H9 (cell line): ENCODE data around the gene ABCC3. TPM values are rescaled to one million over a fixed set of nuclear protein-coding genes. Genes with fewer than 3 reads are reported as not detected.

Experiments
- DNase-seq: peaks from one replicate; pipeline ENCODE4 v3.0.0-alpha.2; 2017
- H2AFZ ChIP-seq: one replicate; pipeline ENCODE4 v1.6.1; 2013; ENCODE audit warnings: mild to moderate bottlenecking, low read length, control low read depth, moderate library complexity
- H2AK5ac ChIP-seq: 2 replicates; pipeline ENCODE4 v1.6.1; 2013; ENCODE audit warnings: low read length, control low read depth, mixed read lengths; ENCODE audit not compliant: insufficient read length
- H2BK120ac ChIP-seq: one replicate; pipeline ENCODE4 v1.6.1; 2013; ENCODE audit warnings: low read depth, mild to moderate bottlenecking, low read length, control low read depth, inconsistent platforms; ENCODE audit not compliant: poor library complexity, severe bottlenecking
- H2BK12ac ChIP-seq: 2 replicates; pipeline ENCODE4 v1.6.1; 2013; ENCODE audit warnings: low read length, control low read depth, mixed read lengths, low read depth; ENCODE audit not compliant: insufficient read length
- H2BK15ac ChIP-seq: 2 replicates; pipeline ENCODE4 v1.6.1; 2013; ENCODE audit warnings: low read depth, low read length, control low read depth
- H2BK20ac ChIP-seq: one replicate; pipeline ENCODE4 v1.6.1; 2013; ENCODE audit warnings: low read depth, mild to moderate bottlenecking, low read length, control low read depth, inconsistent platforms; ENCODE audit not compliant: poor library complexity, severe bottlenecking
- H2BK5ac ChIP-seq: 2 replicates; pipeline ENCODE4 v1.6.1; 2013; ENCODE audit warnings: low read length, control low read depth, mixed read lengths; ENCODE audit not compliant: insufficient read length
- H3K14ac ChIP-seq: 2 replicates; pipeline ENCODE4 v1.6.1; 2013; ENCODE audit warnings: low read length, control low read depth; ENCODE audit not compliant: insufficient read depth
- H3K18ac ChIP-seq: 2 replicates; pipeline ENCODE4 v1.6.1; 2013; ENCODE audit warnings: low read depth, mild to moderate bottlenecking, mixed read lengths, low read length, control low read depth; ENCODE audit not compliant: insufficient read length
- H3K23ac ChIP-seq: 2 replicates; pipeline ENCODE4 v1.6.1; 2013; ENCODE audit warnings: low read length, control low read depth, mixed read lengths, low read depth; ENCODE audit not compliant: insufficient read length
- H3K23me2 ChIP-seq: 2 replicates; pipeline ENCODE4 v1.6.1; 2013; ENCODE audit warnings: low read depth, mild to moderate bottlenecking, mixed read lengths, low read length, control low read depth; ENCODE audit not compliant: insufficient read length, poor library complexity, severe bottlenecking
- H3K27ac ChIP-seq: 2 replicates; pipeline ENCODE4 v1.5.1; 2013; ENCODE audit warnings: low read length, control low read depth, mixed read lengths, low read depth; ENCODE audit not compliant: insufficient read length
- H3K27me3 ChIP-seq: 2 replicates; pipeline ENCODE4 v1.6.1; 2013; ENCODE audit warnings: low read length, control low read depth, inconsistent platforms; ENCODE audit not compliant: insufficient read depth
- H3K4ac ChIP-seq: 2 replicates; pipeline ENCODE4 v1.6.1; 2013; ENCODE audit warnings: low read depth, mild to moderate bottlenecking, control low read depth, inconsistent platforms, low read length, moderate library complexity
- H3K4me1 ChIP-seq: 2 replicates; pipeline ENCODE4 v1.6.1; 2013; ENCODE audit warnings: low read length, control low read depth, inconsistent platforms; ENCODE audit not compliant: insufficient read depth
- H3K4me2 ChIP-seq: 2 replicates; pipeline ENCODE4 v1.6.1; 2013; ENCODE audit warnings: low read length, control low read depth, mixed read lengths; ENCODE audit not compliant: insufficient read length, insufficient read depth
- H3K56ac ChIP-seq: 2 replicates; pipeline ENCODE4 v1.6.1; 2013; ENCODE audit warnings: low read depth, mild to moderate bottlenecking, mixed read lengths, low read length, control low read depth; ENCODE audit not compliant: insufficient read length
- H3K79me1 ChIP-seq: 2 replicates; pipeline ENCODE4 v1.6.1; 2013; ENCODE audit warnings: low read depth, mild to moderate bottlenecking, moderate library complexity, low read length, control low read depth, inconsistent platforms; ENCODE audit not compliant: insufficient read depth, poor library complexity, severe bottlenecking
- H3K79me2 ChIP-seq: 2 replicates; pipeline ENCODE4 v1.6.1; 2013; ENCODE audit warnings: low read length, control low read depth, inconsistent platforms; ENCODE audit not compliant: insufficient read depth
- H3K9ac ChIP-seq: 2 replicates; pipeline ENCODE4 v1.6.1; 2013; ENCODE audit warnings: low read length, control low read depth, mixed read lengths; ENCODE audit not compliant: insufficient read length; ENCODE audit errors: extremely low read depth
- H3K9me3 ChIP-seq: one replicate; pipeline ENCODE4 v1.6.1; 2013; ENCODE audit warnings: low read depth, low read length, inconsistent platforms; ENCODE audit not compliant: control insufficient read depth
- H3T11ph ChIP-seq: one replicate; pipeline ENCODE4 v1.6.1; 2013; ENCODE audit warnings: mild to moderate bottlenecking, low read length, control low read depth, inconsistent platforms
- H4K20me1 ChIP-seq: one replicate; pipeline ENCODE4 v1.6.1; 2013; ENCODE audit not compliant: control insufficient read depth, insufficient read length, insufficient read depth
- H4K5ac ChIP-seq: 2 replicates; pipeline ENCODE4 v1.6.1; 2013; ENCODE audit warnings: low read depth, mild to moderate bottlenecking, mixed read lengths, low read length, control low read depth; ENCODE audit not compliant: insufficient read length
- H4K8ac ChIP-seq: replicated peaks from 2 replicates; pipeline ENCODE4 v1.6.1; 2013; ENCODE audit warnings: low read length, control low read depth, mixed read lengths, low read depth; ENCODE audit not compliant: insufficient read length
- H4K91ac ChIP-seq: 2 replicates; pipeline ENCODE4 v1.6.1; 2013; ENCODE audit warnings: low read depth, mild to moderate bottlenecking, moderate library complexity, mixed read lengths, low read length, control low read depth; ENCODE audit not compliant: insufficient read length
- H3K27ac Mint-ChIP-seq, 3 experiments: 2 replicates in 2 of 3; 3 replicates in 1 of 3; pipeline ENCODE4 v1.8.0; 2020 to 2021; ENCODE audit warnings: mixed read lengths in 3 of 3, mild to moderate bottlenecking in 1 of 3, moderate library complexity in 1 of 3
- H3K27me3 Mint-ChIP-seq: 2 replicates; pipeline ENCODE4 v1.8.0; 2021; ENCODE audit warnings: low read depth, mild to moderate bottlenecking, moderate library complexity, mixed read lengths
- H3K36me3 Mint-ChIP-seq, 3 experiments: 2 replicates in 2 of 3; 3 replicates in 1 of 3; pipeline ENCODE4 v1.8.0; 2020 to 2021; ENCODE audit warnings: low read depth in 3 of 3, mixed read lengths in 3 of 3; ENCODE audit not compliant: insufficient read depth in 1 of 3
- H3K4me1 Mint-ChIP-seq, 2 experiments: 2 replicates each; pipeline ENCODE4 v1.8.0; 2020; ENCODE audit warnings: mixed read lengths in 2 of 2
- H3K4me3 Mint-ChIP-seq, 2 experiments: 2 replicates in 1 of 2; 3 replicates in 1 of 2; pipeline ENCODE4 v1.8.0; 2020 to 2021; ENCODE audit warnings: mild to moderate bottlenecking in 2 of 2, mixed read lengths in 2 of 2, moderate library complexity in 1 of 2
- H3K9me3 Mint-ChIP-seq, 2 experiments: 2 replicates in 1 of 2; 3 replicates in 1 of 2; pipeline ENCODE4 v1.8.0; 2020; ENCODE audit warnings: mild to moderate bottlenecking in 2 of 2, mixed read lengths in 2 of 2, moderate library complexity in 1 of 2
- CTCF ChIP-seq: fragments of 200-600 bp; sonication (generic); conservative IDR thresholded peaks from 3 replicates; pipeline ENCODE4 v1.8.0; 2021; ENCODE audit warnings: antibody characterized with exemption, mild to moderate bottlenecking
- WGBS: extraction: QIAGEN DNeasy Blood & Tissue Kit; methylation state at CpG from one replicate; pipeline ENCODE4 v1.1.7; 2013; ENCODE audit warnings: missing lambda C conversion rate, low lambda C conversion rate, mixed read lengths; ENCODE audit not compliant: insufficient read length; ENCODE audit errors: extremely low coverage; 5-methylcytosine and 5-hydroxymethylcytosine counted together
- total RNA-seq: library from RNA; stranded (reverse); gene quantifications from 2 replicates; pipeline ENCODE4 v1.2.1, GENCODE V29; 2021

ABCC3 gene
- total RNA-seq, 1 experiment from 2014 or later, result 0.31 TPM

- no peak overlapping the region for H4K91ac ChIP-seq
- no peak overlapping the region for H3K56ac ChIP-seq
- H4K8ac ChIP-seq, result no peak overlapping the region
- Mint-ChIP-seq H3K4me1 (peaks cover 9 to 16% of the 10 kb centered on the region in 2 experiments), H3K4me3 (no peak overlapping the region), H3K27me3 (no peaks in the 10 kb centered on the region), H3K27ac (no peak overlapping the region; a peak in 1 of 7 replicates), H3K9me3 (no peaks in the 10 kb centered on the region; a peak in 1 of 5 replicates), H3K36me3 (no peaks in the 10 kb centered on the region; a peak in 1 of 7 replicates)
- no peak overlapping the region for H2AK5ac ChIP-seq
- no peak overlapping the region for H3K14ac ChIP-seq
- no peak overlapping the region for H3K4me2 ChIP-seq
- H3K79me2 ChIP-seq, result no peaks in the 10 kb centered on the region
- no peak overlapping the region for H2BK15ac ChIP-seq
- no peak overlapping the region for H2BK5ac ChIP-seq
- no peak overlapping the region for H3T11ph ChIP-seq
- no peak overlapping the region for H2BK12ac ChIP-seq
- H3K18ac ChIP-seq, result no peak overlapping the region
- H3K23me2 ChIP-seq, result no peaks in the 10 kb centered on the region
- no peak overlapping the region for H4K5ac ChIP-seq
- no peak overlapping the region for H2BK120ac ChIP-seq
- no peaks in the 10 kb centered on the region for H3K9me3 ChIP-seq
- no peak overlapping the region for H3K4ac ChIP-seq
- no peaks in the 10 kb centered on the region for H4K20me1 ChIP-seq
- no peaks in the 10 kb centered on the region for H3K27me3 ChIP-seq
- no peaks in the 10 kb centered on the region; the same call in 1 of the 2 replicates for H3K4me1 ChIP-seq
- H3K27ac ChIP-seq, result no peak overlapping the region
- TF ChIP-seq CTCF, result no peak
- H3K9ac ChIP-seq, result no peak overlapping the region
- no peak overlapping the region for H2AFZ ChIP-seq
- H3K23ac ChIP-seq, result no peak overlapping the region
- H3K79me1 ChIP-seq, result no peaks in the 10 kb centered on the region
- no peak overlapping the region for H2BK20ac ChIP-seq
- DNase-seq, result no peak
- no CpG with 5 or more reads among the region's 5 CpGs for WGBS
These were observed 37.4 kb downstream of the ABCC3 start for GRCh38 chr17:50672071-50672470.
